ENCODE data around the gene TLE4.

The TLE4 gene

DNA sequence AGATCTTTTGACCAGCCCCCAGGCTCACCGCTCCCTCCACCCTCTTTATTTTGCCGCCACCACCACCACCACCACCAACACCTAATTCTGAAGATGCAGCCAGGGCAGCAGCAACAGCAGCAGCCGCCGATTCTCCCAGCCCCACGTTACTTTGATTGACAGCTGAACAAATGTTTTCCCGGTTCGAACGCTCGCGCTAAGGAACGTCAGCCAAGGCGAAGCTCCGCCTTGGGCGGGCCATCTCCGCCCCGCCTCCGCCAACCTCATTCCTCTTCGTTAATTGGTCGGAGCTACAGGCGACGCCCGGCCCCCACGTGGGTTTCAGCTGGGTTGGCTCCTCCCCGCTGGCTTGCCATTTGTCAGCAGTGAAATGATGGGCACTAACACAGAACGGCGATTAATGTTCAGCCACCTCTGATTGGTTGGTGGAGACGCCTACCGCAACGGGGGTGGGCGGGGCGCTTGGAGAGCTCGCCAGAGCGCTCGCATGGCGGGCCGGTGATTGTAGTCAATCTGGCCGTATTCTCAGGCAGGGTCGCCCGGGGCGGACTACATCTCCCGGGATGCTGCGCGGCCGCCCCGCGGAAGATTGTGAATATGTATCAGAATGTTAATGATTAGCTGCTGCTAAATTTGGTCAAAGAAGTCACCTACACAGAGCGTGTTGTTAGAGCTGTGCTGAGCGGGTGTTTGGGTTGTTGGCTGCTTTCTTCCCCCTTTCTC lies at the start of gene TLE4:
Gene TLE4 (plus strand): TSS at position 657 of the 723 bp plus-strand sequence. CDS start 826 bp downstream, outside the sequence.
- DNase-seq: peak; percentile 100

DNA sequence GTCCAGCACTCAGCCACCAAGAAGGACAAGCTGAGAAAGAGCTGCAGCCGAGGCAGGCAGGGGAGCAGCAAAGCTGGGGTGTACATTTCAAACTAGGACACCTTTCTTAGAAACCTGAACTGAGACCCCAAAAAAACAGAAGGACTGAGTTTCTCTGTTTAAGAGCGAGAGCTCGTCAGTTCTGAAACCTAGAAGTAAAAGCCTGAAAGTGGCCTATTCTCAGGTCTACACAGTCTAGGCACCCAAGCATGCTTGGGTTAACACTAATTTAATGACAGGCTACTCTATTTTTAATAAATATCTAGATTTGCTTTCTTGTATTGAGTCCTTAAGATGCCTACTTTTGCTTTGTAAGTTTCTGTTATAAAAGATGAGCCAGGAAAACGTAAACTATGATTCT lies 49.0 kb upstream of the TLE4 start:
- DNase-seq: no peak

DNA sequence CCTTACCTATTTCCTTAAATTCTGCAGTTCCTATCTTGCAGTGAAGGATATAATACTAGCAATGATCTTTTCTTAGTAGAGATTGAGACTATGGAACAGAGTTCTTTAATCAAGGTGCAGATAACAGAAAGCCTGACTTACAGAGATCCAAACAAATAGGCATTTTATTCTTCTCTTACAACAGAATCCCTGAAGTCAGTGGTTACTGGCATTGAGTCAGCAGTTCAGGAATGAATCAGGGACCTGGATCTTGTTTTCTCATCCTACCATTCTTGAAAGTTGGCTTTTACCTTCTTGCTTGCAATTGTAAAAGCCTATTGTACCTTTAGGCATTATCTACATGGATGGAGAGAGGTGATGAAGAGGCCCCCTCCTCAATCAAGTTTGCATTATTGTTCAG lies 47.5 kb upstream of the TLE4 start:
- DNase-seq: no peak

DNA sequence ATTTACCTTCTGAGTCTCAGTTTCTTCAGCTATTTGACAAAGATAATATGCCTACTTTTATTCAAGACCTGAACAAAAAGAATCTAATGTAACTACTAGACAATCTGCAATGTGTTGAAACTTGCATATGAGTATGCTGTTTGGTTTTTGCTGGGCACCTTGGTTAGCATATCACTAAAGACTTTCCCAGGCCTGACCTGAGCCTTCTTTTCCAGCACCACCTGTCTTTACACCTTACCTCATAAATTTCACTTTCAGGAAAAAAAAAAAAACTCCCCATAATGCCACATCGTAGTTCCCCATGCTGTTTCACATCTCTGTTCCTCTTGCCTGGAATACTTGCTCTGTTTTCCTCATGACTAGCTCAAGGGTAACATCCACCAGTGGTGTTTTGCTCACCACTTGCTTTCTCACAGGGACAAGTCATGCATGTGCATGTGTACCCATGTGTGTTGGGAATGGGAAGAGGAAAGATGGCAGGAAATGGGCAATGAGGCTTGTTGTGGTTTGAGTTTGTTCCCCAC lies 45.6 kb upstream of the TLE4 start:
- DNase-seq: no peak

DNA sequence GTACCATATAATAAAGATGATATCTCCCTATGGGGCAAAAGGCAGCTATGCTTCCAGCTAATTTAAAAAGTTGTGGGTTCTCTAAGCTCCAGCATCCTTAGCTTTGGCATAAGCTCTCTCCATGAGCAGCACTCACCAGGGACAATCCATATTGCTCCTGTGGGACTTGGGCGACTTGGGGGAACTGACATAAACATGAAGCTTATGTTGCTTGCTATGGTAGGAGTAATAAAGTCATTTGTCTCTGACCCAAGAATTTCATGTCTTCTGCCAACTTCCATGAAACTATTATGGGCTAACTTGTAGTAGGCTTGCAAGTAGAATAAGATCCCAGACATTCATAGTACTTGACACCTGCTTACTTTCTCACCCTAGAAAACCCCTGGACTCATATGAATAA lies 36.2 kb upstream of the TLE4 start:
- no peak for DNase-seq

DNA sequence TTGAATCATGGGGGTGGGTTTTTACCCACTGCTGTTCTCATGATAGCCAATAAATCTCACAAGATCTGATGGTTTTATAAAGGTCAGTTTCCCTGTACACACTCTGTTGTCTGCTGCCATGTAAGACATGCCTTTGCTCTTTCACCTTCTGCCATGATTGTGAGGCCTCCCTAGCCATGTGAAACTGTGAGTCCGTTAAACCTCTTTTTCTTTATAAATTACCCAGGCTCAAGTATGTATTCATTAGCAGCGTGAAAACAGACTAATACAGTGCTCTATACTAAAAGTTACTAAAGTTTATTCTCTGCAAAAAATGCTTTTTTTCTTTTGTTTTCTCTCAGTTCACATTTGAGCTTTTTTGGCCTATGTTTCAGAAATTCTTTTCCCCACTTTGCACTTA lies 33.9 kb upstream of the TLE4 start:
- DNase-seq: no peak

DNA sequence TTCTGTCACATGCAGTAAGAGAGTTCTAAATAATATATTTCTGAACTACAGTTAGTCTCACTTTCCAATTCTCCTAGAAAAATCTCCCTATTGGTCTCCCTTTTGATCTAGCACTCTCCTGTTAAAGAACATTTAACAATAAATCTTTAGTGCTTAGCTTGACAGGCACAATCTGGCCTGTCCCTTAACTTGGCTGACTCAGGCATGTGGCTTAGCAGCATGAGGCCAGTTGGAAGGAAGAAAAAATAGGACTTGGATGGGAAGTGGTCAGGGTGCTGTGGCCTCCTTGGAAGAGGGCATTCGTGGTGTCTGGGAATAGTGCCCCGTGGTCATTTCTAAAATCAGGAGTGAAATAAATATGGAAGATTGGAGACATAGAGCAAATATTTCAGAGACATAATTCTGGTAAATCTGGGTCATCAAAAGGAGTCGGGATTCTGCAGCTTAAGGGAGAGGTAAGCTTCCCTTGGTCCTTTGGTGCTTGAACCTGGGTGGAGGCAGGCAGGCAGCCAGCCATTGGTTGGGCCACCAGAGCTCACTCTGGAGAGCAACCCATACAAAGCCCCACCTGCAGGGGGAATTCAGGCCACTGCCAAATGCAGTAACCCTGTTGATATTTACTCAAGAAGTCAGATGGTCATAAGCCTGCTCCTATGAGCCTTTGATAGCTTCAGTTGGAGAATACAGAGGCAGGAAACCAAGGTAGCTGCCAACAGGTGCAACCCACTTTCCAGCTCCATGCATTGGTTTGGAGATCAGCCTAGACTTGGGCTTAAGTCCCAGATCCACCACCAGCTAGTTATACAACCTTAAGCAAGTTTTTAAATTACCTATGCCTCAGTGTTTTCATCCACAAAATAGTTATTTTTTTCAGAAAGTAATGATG lies 28.8 kb upstream of the TLE4 start:
- DNase-seq: no peak

DNA sequence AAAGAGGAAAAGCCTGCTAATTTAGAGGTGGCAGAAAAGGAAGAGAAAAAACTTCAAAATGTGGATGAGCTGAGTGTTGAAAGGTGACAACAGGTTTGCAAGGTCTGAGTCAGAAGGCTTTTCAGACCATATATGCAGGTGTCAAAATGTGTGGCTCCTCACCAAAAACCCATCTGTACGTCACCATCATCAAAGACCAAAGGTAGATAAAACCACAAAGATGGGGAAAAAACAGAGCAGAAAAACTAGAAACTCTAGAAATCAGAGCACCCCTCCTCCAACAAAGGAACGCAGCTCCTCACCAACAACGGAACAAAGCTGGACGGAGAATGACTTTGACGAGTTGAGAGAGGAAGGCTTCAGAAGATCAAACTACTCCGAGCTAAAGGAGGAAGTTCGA lies 27.4 kb upstream of the TLE4 start:
- DNase-seq: peak; percentile 8 to 20

DNA sequence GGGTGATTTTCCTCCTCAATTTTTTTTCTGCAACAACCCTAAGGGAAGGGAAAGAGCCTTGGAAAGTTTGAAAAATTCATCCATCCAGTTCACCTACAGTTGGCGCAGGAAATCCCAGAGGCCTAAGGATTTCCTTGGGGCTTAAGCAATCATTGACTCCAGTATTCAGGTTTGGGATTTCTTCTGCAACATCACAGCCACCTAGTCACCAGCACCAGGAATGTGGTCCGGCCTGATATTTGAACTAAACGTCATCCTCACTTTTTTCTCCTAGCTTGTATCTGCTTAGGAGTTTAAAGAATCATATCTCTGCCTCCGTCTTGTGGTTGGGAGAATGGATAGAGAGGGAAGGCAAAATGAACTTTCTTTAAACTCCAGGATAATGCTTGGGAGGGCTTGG lies 20.2 kb upstream of the TLE4 start:
- DNase-seq: no peak

DNA sequence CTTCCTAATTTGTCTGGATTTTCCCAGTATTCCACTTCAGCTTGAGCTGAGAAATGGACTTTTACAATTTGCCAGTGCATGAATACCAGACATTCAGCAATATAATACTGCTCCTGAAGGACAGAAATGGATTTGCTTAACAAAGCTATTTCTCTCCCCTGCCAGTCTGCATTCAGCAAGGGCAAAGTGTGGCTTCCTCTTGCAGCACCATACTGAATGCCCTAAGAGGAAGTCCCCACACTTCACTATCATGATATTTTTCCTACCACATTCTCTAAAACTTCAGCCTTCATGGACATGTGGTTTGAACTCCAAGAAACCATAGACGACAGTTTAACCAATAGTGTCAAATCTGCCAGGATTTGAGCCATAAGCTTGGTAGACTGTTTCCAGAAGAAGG lies 19.8 kb upstream of the TLE4 start:
- no peak for DNase-seq

DNA sequence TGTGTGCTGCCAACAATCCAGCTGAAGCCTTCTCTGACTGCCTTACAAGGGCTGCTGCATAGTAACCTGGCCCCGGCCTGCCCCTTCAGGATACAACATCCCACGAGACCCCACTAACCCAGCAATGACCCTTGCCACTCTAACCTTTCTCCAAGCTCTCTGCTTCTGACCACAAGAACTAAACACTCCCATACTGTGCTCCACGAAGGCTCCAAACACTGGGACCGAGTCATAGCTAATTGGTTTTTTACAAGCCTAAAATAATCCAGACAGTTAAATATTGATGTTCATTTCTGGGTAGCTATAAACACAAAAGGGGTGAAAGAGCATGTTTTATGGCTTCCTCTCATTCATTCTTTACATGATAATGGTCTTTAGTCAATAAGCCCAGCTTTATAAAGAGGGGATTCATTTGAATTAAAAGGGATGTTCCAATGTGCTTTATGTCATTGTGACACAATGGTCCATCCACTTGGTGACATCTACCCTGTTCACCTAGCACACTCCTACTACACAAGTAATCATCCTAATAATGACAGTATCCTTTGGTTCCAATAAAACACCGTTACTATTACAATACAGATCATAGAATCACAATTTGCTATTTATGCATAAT lies 16.2 kb upstream of the TLE4 start:
- DNase-seq: no peak

DNA sequence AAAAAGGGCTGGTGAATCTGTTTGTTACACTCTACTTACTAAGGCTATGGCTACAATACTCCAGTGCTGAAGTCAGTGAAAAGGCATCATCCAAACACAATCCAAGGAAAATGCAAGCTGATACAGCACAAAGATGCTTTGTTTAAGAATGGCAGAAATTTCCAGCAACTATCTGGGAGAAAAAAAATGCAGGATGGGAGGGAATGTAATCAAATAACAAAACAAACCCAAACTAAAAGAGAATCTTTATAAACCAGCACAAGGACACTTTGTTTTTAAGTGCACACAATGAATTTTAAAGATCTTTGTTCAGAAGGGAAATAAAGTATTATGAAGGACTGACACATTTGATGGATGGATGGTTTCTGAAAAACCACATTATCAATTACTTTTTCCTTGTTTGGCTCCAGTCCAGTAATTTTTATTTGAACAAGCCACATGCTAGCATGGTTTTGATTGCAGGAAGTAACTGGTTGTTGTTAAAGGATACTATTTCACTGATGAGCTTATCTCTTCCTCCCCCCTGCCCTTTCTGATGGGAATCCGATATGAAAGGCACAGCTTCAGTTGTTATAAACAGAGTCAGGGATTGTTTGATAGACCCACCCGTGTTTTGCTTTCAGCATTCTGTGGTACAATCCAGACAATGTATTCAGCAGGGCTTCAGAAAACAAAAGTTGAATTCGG lies 12.1 kb upstream of the TLE4 start:
- DNase-seq: no peak

DNA sequence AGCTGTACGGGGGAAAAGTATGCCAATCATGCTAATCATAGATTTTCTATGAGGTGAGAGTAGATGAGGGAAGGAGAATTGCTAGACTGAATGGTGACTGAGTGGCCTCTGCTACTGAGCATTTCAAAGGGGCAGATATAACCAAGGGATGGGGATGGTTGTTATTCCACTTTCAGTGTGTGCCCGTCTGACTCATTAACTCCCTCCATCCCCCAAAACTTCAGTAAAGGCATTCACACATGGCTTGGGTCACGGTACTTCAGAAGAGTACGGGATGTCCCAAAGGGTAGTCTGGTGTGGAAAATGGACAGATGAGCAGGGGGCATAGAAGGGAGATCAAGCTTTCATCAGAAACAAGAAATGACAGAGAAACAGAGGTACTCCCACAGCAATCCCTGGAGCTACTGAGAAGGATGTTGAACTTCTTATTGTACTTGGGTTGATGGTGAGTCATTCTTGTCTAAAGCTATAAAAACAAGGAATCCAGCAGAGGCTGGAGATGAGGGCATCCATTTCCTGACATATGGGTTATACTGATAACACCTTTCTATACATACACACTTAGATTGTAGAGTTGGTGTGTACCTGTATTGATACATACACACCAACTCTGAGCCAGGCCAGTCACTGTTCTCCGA lies 8.9 kb upstream of the TLE4 start:
- no peak for DNase-seq

DNA sequence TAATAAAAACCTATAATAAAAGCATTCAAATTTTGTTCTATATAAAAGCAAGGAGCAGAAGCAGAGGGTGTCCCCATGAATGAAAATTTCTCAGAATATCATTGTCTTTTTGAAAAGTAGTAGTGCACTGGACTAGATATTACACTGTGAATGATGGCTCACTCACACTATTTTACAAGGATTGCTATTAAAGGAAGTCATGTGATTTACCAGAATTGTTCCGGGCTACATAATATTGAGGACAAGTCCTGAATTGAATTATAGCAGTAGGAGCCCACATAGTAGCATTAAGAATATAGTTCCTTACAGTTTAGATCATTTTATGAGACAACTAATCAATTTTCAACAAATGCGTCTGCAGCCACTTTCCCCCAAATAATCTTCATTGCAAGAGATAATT lies 7.7 kb upstream of the TLE4 start:
- DNase-seq: no peak

DNA sequence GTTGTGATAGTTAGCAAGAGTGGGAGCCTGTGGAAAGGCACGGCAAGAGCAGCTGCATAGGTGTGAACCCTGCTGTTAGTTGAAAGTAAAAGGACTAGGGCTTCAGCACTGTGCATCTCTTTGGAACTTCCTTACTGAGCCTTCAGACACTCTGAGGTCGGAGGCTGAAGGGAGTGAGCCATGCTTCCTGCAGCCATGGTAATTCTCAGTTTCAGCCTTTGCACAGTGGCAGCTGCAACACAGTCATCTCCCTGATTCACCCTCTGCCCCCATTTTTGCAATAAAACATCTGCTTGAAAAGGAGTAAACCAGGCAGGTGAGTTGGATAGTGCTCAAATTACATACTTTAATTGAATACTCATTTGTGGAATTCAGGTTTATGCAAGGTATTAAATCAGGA lies 6.5 kb upstream of the TLE4 start:
- no peak for DNase-seq

DNA sequence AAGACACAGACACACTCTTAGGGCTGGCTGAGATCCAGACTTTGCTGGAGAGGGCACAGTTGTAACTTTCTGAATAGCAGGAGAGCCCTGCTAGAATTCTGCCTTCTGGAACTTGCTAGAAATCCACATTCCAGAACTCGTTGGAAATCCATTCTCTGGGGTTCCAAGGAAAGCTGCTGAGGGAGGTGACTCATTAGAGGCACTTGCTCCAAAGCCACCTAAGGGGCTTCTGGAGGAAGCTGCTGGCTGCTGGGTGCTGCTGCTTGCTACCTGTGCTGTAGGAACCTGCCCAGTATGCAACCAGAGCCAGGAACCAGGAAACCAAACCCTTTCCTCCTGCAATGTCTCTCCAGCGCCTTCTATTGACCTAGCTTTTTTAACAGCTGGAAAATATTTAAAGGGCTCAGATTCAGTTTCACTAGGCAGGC lies 4.1 kb upstream of the TLE4 start:
- no peak for DNase-seq

DNA sequence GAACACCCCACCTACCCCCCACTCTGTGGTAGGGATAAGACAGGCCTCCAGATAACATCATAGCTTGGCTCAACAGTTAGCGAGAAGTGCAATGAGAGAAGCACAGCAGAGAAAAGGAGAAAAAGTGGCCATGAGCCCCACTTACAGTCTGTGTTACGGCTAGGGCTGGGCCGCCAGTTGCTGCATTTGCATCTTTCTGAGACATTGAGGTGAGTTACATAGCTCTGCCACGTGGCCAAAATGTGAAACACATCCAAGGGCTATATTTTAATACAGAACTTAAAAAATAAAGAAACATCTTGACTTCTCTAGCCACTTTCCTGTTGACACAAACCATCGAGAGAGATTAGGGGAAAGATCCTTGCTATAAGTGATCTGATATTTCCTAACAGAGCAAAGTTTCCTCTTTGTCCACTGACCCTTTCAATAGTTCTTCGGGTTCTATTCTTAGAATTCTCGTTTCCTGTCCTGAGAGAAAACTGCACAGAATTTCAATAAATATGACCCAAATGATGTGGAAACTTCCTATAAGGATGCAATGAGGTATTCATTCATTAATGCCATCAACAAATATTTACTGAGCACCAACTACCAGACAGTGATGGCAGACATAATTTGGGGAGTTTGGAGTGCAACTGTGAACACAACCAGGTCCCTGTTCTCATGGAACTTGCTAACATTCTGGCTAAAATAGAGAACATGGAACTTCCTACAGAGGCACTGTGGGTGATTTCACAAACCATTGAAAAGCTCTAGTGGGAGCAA lies 3.2 kb upstream of the TLE4 start:
- peak in 1 of 2 donors; percentile 14 for DNase-seq

DNA sequence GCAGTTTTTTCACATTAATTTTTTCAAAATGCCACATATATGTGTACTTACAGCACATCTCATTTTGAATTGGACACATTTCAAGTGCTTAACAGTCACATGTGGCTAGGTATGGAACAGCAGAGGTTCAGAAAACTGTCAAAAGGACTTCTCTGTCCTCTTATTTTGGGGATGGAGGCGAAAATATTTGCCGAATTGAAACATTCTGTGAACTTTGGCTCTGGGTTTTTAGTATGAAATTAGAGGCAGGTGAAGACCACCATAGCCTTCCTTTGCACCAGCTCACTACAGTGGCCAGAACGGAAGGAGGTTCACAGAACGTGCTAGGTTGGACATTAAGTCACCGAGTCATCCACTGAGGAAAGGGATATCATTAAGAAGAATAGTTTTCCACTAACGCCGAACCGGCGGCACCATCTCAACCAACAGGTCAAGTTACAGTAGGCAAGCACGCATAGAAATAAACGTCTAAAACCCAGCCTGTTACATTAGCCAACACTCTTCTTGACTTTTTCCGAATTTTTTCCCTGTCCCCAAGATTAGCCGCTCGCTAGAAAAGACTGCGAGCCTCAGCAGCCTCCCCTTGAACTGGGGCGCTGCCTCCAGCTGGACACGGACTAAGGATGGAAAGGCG lies 1.8 kb upstream of the TLE4 start:
- DNase-seq: no peak

DNA sequence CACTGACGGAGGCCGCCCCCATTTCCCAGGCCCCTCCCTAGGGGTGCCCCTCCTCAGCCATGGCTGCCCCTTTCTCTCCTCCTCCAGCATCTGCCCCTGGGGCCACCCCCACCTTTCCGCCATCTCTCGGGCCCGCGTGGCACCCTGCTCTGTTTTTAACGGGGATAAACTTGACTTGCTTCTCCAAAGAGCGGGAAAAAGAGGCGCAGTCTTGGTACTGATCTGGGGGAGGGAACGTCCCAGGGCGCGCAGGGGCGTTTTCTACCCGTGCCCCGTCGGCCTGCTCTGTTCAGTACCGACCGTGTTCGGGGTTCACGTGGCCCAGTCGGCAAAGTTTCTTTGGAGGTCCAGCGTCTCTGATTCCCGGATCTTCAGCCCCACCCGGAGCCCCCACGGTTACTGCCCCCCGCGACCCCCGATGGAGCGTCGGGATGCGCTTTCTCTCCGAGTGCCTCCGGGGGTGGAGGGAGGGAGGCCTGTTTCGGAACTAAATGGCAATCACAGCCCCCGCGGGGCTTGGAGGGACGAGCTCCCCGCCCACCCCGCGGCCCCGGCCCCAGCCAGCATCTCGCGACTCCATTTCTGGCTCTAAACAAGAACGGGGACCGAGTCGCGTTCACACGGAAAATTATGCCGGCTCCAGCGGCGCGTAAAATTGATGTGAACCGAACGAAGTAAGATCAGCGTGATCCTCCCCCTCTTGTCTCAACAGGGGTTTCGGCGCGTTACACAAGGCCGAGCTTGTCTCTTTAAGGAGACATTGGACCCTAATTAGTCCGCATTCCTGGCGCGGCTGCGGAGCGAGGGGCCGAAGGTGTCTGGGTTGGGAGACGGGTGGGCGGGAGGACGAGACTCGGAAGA lies 1.1 kb upstream of the TLE4 start:
- DNase-seq: peak; percentile 20 to 21

DNA sequence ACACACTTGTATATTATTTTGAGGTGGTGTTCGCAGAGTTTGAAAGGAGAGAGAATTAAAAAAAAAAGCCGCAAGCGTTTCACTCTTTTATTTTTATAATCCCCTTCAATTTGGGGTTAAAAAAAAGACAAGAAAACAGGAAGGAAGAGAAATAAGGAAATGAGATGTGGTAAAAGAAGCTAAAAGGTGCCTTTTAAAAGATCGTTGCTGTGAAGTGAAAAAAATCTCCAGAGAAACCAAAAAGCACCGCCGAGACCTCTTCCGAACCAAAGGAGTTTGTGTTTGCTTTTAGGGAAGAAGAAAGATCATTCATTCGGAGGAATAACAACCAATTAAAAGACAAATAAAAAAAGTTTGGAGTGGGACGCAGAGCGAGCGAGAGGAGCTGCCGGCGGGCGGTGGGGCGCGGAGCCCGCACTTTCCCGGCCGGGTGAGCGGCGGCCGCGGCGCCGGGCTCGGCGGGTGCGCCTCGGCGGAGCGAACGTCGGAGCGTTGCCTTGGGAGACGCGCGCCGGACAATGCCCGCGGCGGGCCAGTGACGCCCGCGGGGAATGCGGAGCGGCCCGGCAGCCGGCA lies 355 bp downstream of the TLE4 start:
- no peak for DNase-seq

Measured in CD4-positive, alpha-beta T cell treated with Interleukin-1 beta for 1 hour (primary cell).